Lung microvascular endothelial cell (primary cell): ENCODE measurements around the gene ARID1B. TPM values are rescaled to one million over a fixed set of nuclear protein-coding genes. Genes with fewer than 3 reads are reported as not detected.
"Not testable (repeated sequence)": the region's sequence is repeated elsewhere in the genome, so short reads cannot be mapped to it uniquely, and the experiment has no call there.

Source experiments
- DNase-seq, 2 donors: peaks; one replicate each; pipeline versions ENCODE4 v3.0.0 to v3.0.0-alpha.2; 2010; ENCODE audit warnings: low read depth in 2 of 2
- total RNA-seq: library from RNA; depleted of rRNA; stranded (reverse); fragments of >200 nt; gene quantifications from 2 replicates; pipeline ENCODE4 v1.2.1, GENCODE V29; 2014

ARID1B gene
- total RNA-seq, 1 donor from 2014 or later: 33.1 TPM

- DNase-seq: no peak
Measured at GRCh38 chr6:156933201-156934068, 156.3 kb downstream of the ARID1B start.

- no peak for DNase-seq
Measured at GRCh38 chr6:156934069-156934460, 156.9 kb downstream of the ARID1B start.

GRCh38 chr6:156935000-156935399, 157.8 kb downstream of the ARID1B start:
- DNase-seq: no peak

GRCh38 chr6:156938143-156938542, 161.0 kb downstream of the ARID1B start:
- no peak for DNase-seq

GRCh38 chr6:156940221-156940620, 163.0 kb downstream of the ARID1B start:
- DNase-seq: peak in 1 of 2 donors; percentile 45

- no peak for DNase-seq
Measured at GRCh38 chr6:156942266-156942665, 165.1 kb downstream of the ARID1B start.

- no peak for DNase-seq
Measured at GRCh38 chr6:156943166-156943565, 166.0 kb downstream of the ARID1B start.

- no peak for DNase-seq
Measured at GRCh38 chr6:156943816-156944215, 166.6 kb downstream of the ARID1B start.

GRCh38 chr6:156944412-156944811, 167.2 kb downstream of the ARID1B start:
- no peak for DNase-seq

GRCh38 chr6:156945789-156946172, 168.6 kb downstream of the ARID1B start:
- DNase-seq: not testable (repeated sequence)

- DNase-seq: no peak
Measured at GRCh38 chr6:156946370-156946936, 169.3 kb downstream of the ARID1B start.

GRCh38 chr6:156948277-156948676, 171.1 kb downstream of the ARID1B start:
- no peak for DNase-seq

GRCh38 chr6:156948807-156949206, 171.6 kb downstream of the ARID1B start:
- DNase-seq: peak in 1 of 2 donors; percentile 69

- DNase-seq: peak in 1 of 2 donors; percentile 60
Measured at GRCh38 chr6:156949376-156949775, 172.2 kb downstream of the ARID1B start.

GRCh38 chr6:156950084-156950483, 172.9 kb downstream of the ARID1B start:
- DNase-seq: no peak

GRCh38 chr6:156950531-156950930, 173.4 kb downstream of the ARID1B start:
- peak in 1 of 2 donors; percentile 46 for DNase-seq

- no peak for DNase-seq
Measured at GRCh38 chr6:156952401-156952800, 175.2 kb downstream of the ARID1B start.

- DNase-seq: no peak
Measured at GRCh38 chr6:156953127-156953478, 175.9 kb downstream of the ARID1B start.

- DNase-seq: peak; percentile 75 to 97
Measured at GRCh38 chr6:156953479-156954146, 176.4 kb downstream of the ARID1B start.

GRCh38 chr6:156954191-156954590, 177.0 kb downstream of the ARID1B start:
- DNase-seq: no peak

GRCh38 chr6:156954816-156955215, 177.6 kb downstream of the ARID1B start:
- no peak for DNase-seq

- peak; percentile 47 to 82 for DNase-seq
Measured at GRCh38 chr6:156955494-156956183, 178.5 kb downstream of the ARID1B start.
